Frontal cortex (tissue), 4 donors: ENCODE data around the gene KBTBD6. TPM values are rescaled to one million over a fixed set of nuclear protein-coding genes. Genes with fewer than 3 reads are reported as not detected.
"Not testable (repeated sequence)": the region's sequence is repeated elsewhere in the genome, so short reads cannot be mapped to it uniquely, and the experiment has no call there.

ENCODE experiments used
- DNase-seq, 2 donors: peaks; one replicate each; pipeline ENCODE4 v3.0.0; 2012; ENCODE audit warnings: low spot score in 2 of 2
- FAIRE-seq: peaks from 2 replicates; lab custom pipeline; 2012; peaks lifted over from hg19 to GRCh38; lab: Jason Lieb, UNC
- small RNA-seq: library from RNA; depleted of rRNA; stranded (forward); fragments of <200 nt; gene quantifications from one replicate; pipeline ENCODE3, GENCODE V24; 2014
- total RNA-seq: library from RNA; depleted of rRNA; stranded (reverse); fragments of >200 nt; gene quantifications from one replicate; pipeline ENCODE4 v1.2.3, GENCODE V29; 2014
- donor health status: control.
- donor health status: control.
- donor health status: control.

The KBTBD6 gene
- total RNA-seq, 1 donor from 2014 or later, result 101 TPM

DNA sequence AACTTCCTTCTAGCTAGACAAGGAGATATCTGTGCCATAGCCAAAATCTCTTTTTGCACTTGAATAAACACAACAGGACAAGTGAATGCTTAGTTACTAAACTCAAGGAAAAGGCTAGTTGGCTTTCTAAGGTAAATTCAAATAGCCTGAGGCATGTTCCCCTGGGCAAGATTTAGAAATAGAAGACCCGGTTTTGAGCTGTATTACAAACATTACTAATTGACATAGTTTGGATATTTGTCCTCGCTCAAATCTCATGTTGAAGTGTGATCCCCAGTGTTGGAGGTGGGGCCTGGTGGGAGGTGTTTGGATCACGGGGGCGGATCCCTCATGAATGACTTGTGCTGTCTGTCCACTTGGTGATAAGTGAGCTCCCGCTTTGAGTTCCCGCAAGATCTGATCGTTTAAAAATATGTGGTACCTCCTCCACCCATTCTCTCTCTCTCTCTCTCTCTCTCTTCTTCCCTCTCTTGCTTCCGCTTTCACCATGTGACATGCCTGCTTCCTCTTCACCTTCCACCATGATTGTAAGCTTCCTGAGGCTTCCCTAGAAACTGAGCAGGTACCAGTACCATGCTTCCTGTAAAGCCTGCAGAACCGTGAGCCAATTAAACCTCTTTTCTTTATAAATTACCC, 3.9 kb upstream of the KBTBD6 start:
- DNase-seq, result no peak
- no peak for FAIRE-seq

DNA sequence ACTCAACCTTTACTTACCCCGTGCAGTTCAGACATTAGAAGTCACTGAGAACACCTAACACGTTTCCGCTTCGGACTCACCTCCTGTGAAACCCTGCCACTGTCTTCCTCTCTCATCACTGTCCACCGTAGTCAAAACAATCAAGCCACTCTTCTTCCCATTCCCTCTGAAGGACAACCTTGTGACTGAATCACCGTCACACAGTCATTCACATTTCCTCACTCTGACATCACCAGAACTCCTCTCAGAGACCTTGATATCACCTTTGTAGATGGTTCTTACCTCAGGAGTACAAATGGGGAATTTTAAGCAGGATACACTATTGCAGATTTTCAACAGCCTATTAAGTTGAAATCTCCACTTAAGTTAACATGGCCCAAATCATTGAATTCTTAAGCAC, 1.3 kb upstream of the KBTBD6 start:
- DNase-seq (no peak), FAIRE-seq (no peak)

DNA sequence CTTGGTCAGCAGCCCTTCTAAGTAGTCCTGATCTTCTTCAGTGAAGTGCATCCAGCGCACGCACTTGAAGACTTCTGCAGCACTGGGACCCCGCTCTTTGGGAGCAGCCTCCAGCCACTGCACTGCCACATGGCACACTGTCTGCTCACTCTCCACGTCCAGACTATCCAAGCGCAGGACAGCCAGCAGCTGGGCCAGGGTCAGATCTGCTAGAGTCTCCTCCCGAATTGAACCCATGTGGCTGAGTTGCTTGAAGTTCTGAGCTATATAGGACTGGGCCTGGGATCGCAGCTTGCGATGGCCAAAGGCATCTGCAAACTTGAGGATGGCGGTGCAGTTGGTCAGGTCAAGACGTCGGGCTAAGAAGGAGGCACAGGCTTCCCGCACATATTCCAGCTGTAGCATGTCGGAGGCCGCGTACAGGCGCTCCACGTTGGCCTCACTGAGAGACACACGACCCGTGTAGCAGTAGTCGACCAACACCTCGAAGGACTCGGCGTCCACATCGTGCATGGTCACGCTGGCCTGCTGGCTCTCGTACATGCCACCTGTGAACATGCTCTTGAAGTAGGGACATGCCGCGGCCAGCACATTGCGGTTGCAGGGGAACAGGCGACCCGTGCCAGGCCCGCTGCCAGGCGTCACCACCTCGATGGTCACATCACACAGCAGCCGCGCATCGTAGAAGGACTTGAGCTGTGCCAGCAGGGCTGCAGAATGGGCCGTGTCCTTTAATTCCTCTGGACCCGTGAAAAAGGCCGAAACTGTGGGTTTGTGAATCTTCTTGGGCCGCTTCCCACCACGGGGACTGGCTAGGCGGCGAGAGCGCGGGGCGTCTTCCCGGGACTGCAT, 716 bp downstream of the KBTBD6 start:
- DNase-seq, FAIRE-seq: not testable (repeated sequence)

DNA sequence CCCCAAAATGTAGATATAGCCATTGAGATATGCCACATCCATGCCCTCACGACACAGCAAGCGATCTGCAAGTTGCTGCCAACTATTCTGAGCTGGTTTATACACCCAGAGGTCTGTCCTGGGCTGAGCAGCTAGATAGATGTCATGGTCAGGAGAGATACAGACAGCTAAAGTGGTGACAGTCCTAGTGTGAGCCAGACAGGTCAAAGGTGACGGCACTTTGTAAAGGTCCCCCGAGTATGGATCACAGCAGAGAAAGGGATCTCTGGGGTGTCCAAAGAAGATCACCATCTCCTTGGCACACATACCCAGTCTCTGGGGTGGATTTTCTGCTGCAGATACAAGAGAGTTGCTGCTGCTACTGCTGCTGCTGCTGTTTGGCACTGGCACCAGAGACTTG, 1.4 kb downstream of the KBTBD6 start:
- DNase-seq, FAIRE-seq: not testable (repeated sequence)

DNA sequence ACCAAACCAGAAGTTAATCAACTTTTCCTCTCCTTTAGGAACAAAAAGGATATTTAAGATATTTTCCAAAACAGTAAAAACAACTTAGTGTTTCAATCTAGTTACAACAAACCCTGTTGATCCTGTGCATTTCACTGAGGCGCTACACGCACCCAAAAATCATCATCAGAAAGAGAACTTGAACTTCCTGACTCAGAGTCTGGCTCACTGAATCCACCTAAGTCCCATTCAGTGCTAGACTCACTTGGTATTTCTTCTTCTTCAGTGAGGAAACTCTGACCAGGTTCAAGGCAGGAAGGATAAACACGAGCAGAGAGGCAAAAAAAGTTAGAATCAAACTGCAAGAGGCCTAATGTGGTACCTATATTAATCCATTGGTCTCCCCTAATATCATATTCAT, 2.2 kb downstream of the KBTBD6 start:
- FAIRE-seq (no peak), DNase-seq (no peak)

DNA sequence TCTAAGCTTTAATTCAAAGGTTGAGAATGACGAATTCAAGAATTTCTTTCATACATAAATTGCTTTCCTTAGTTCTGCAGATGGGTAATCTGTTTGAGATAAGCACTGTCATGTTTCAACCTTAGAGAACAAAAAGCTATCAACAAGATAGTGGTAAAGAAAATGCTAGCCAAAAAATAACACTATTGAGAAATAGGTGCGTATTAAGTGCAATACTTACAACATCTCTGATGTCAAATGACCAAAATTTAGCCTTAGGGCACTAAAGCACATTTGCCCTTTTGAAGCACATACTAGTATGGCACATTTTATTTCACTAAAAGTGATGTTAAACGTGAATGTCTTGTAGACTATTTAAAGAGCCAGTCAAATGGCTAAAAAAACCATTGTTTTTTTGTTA, 4.9 kb downstream of the KBTBD6 start:
- DNase-seq (no peak), FAIRE-seq (no peak)

DNA sequence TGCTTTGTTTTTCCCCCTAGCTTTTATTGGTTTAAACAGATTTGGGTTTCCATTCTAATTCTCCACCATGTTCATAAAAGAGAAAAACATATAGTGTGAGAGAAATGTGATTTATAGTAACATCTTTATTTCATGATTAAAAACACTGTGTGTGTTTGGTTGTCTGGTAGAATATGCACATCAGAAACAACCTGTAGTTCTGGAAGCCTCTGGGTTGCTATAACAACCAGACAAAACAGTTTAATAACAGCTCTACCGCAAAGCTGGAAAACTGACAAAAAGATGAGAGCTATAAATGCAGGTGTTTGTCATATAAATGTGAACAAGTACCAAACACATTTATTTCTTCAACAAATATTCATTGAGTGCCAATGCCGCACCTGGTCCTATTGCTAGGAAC, 9.8 kb downstream of the KBTBD6 start:
- no peak for DNase-seq
- FAIRE-seq, result no peak

DNA sequence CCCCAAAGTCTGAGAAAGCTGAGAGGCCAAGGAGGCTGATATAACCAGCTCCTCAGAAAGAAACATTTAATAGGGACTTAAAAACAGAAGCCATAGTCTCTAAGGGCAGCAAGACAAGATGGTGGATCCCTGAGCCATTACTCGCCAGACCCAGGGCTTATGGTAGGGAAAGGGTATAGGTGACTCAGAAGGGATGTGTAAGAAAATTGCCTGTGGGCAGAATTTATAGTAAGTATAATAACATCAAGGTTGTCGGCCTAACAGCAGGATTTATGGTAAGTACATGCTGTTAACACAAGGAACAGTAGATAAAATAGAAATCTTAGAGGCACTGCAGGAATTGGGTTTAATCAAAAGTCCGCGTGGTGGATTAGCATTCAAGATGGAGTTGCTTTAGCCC, 14.7 kb downstream of the KBTBD6 start:
- FAIRE-seq, result no peak
- DNase-seq, result no peak

DNA sequence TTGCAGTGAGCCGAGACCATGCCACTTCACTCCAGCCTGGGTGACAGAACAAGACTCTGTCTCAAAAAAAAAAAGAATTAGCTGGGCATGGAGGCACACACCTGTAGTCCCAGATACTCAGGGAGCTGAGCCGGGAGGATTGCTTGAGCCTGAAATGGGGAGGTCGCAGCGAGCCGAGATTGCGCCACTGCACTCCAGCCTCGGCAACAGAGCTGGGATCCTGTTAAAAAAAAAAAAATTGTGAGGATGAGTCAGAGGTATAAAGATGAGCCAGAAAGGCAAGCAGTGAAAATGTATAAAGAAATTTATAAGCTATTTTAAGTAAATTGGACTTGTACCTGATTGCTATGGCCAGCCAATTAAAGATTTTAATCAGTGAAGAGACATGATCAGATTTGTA, 21.1 kb downstream of the KBTBD6 start:
- FAIRE-seq (no peak), DNase-seq (no peak)

DNA sequence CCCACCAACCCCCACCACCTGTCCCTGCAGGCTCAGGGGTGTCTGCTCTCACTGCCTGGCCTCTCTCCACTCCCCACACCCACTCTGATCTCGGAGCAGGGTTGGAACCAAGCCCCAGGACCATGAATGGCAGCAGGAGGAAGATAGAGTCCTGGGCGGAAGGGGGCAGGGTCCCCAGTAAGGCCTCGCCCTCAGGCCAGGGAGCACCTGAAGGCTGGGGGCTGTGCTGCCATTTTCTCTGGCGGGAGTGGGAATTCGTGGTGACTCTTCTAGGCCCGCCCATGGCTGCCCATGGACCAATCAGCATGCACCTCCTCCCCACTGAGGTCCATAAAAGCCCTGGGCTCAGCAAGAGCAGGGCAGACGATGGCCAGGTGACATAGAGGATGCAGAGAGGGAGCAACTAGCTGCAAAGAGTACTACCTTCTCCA, 25.0 kb downstream of the KBTBD6 start:
- FAIRE-seq (no peak), DNase-seq (no peak)

DNA sequence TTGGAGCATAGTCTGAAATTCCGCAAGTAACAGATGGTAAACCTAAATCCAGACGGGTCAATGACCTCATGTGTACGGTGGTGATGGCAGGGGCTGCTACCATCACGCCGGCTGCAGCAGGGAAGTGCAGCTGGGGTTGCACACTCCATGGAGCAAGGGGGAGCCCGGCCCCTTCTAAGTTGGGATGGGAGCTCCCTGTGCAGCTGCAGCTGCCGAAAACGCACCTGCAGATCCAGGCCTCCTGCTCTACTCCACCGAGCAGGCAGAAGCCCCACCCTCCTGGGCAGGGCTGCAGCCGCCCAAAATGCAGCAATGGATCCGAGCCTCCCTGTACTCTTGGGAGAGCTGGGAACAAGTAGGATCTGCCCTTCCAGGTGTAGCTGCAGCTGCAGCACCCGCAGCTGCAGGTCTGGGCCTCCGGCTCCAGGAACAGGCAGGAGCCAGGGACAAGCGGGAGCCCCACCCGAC, 25.5 kb downstream of the KBTBD6 start:
- DNase-seq, result no peak
- FAIRE-seq, result no peak

DNA sequence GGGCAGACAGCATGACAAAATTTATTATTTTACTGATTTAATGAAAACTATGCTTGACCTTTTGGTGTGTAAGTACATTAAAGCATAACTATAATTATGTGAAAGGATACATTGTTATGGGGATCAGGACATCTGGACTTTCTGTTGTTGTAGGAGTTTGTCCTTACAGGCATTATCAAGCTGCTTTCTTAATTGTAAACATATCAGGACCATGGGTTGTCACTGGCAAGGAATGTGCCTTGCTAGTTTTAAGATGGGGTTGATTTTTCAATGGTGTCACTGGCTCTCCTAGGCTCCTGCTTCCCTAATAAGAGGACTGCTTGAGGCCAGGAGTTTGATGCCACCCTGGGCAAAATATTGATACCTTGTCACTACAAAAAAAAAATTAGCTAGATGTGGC, 32.6 kb downstream of the KBTBD6 start:
- DNase-seq, result no peak
- no peak for FAIRE-seq

DNA sequence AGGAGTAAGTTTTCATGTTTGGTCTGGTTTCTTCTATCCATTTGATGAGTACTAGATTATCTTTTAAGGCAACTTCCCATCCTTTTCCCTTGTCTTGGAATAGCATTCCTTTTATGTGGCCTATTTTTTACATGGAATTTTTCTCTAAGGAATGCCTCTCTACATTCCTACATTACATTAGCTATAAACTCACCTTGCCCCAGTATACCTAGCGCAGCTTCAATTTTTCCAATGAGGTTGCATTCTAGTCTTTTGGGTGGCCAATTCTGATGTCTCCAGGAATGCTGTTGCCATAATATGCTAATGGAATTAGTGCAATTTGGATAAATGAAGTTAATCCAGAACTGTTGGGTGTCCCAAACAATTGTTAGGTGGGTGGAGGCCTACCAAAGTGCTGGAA, 33.8 kb downstream of the KBTBD6 start:
- no peak for FAIRE-seq
- no peak for DNase-seq

DNA sequence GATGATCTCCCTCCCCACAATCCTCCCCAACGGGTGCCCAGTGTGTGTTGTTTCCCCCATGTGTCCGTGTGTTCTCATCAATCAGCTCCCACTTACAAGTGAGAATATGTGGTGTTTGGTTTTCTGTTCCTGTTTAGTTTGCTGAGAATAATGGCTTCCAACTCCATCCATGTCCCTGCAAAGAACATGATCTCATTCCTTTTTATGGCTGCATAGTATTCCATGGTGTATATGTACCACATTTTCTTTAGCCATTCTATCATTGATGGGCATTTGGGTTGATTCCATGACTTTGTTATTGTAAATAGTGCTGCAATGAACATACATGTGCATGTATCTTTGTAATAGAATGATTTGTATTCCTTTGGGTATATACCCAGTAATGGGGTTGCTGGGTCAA, 36.9 kb downstream of the KBTBD6 start:
- not testable (repeated sequence) for FAIRE-seq, DNase-seq

DNA sequence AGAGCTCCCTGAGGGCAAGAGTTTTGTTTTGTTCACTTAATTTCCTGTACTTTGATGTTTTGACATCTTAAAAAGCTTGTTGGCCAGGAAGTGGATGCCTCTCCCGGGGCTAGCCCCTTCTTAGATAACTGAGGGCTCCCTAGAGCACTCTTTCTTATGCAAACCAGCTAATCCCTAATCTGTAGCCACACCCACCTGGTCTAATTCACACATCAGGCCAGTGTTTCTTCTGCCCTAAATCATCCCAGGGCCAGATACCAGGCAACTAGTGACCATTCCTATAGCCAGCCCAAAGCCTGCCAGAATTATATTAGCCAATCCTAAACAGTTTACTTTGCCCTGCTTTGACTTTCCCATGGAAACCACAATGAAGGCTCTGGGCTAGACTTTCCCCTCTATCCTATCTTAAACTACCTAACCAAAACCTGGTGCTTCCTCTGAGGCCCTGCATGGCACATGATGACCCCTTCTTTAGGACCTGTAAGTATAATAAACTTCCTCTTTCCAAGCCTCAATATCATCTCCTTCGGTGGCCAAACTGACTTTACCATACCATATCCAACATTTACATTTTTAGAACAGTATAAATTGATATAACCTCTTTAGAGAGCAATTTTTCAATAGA, 46.5 kb downstream of the KBTBD6 start:
- FAIRE-seq (no peak), DNase-seq (no peak)

DNA sequence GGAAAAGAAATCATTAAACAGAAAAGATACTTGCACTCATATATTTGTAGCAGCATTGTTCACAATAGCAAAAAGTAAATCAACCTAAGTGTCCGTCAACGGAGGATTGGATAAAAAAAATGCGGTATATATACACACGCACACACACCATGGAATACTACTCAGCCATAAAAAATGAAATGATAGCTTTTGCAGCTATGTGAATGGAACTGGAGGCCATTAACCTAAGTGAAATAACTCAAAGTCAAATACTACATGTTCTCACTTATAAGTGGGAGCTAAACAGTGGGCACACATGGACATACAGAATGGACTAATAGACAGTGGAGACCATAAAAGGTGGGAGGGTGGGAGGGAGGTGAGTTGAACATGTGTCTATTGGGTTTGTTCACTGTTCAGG, 52.9 kb downstream of the KBTBD6 start:
- no peak for DNase-seq
- FAIRE-seq, result no peak

Small RNAs within 50 kb of the gene (small RNA-seq; reads per million reads assigned to genes)
- gene MIR3168, result not detected
- not detected for gene RN7SL597P

Other genes starting within 250 kb of the KBTBD6 start
- gene ELF1, start 113.5 kb downstream of the KBTBD6 start, total RNA-seq, result 8.2 TPM
- gene WBP4, start 71.3 kb downstream of the KBTBD6 start, total RNA-seq, result 13.9 TPM
- gene KBTBD7, start 61.8 kb upstream of the KBTBD6 start, total RNA-seq, result 49.7 TPM
- gene MTRF1, start 130.8 kb upstream of the KBTBD6 start, total RNA-seq, result 24.5 TPM
- gene NAA16, start 178.5 kb upstream of the KBTBD6 start, total RNA-seq, result 61.1 TPM